Body of pancreas (tissue), 4 donors: ENCODE data around the gene SDR39U1. TPM values are rescaled to one million over a fixed set of nuclear protein-coding genes. Genes with fewer than 3 reads are reported as not detected.

Source experiments
- ATAC-seq: fragments of 150-250 bp; one replicate; pipeline ENCODE4 v1.9.1; 2016
- DNase-seq, 4 donors: peaks; one replicate each; pipeline ENCODE4 v3.0.0-alpha.2; 2019
- H3K27ac ChIP-seq, 4 donors: fragments of 200-600 bp; sonication (generic); 1 replicate in 3 of 4; 2 replicates in 1 of 4; pipeline versions ENCODE4 v1.5.1 to v1.6.1; 2016 to 2019; ENCODE audit warnings: mild to moderate bottlenecking in 1 of 4, mixed read lengths in 1 of 4, moderate library complexity in 1 of 4
- H3K27me3 ChIP-seq, 2 donors: fragments of 200-600 bp; sonication (generic); one replicate each; pipeline ENCODE4 v1.6.0; 2016; ENCODE audit warnings: mild to moderate bottlenecking in 1 of 2
- H3K36me3 ChIP-seq, 2 donors: fragments of 200-600 bp; sonication (generic); replicated peaks in 1 of 2; 2 replicates each; pipeline ENCODE4 v1.5.1; 2016; ENCODE audit warnings: low read depth in 2 of 2; ENCODE audit not compliant: insufficient read depth in 1 of 2
- H3K4me1 ChIP-seq: fragments of 200-600 bp; sonication (generic); one replicate; pipeline ENCODE4 v1.6.0; 2016
- H3K4me3 ChIP-seq, 2 donors: fragments of 200-600 bp; sonication (generic); 1 replicate in 1 of 2; 2 replicates in 1 of 2; pipeline ENCODE4 v1.5.1; 2016 to 2019
- H3K9me3 ChIP-seq, 3 donors: fragments of 200-600 bp; sonication (generic); 1 replicate in 2 of 3; 2 replicates in 1 of 3; pipeline ENCODE4 v1.5.1; 2016
- POLR2A ChIP-seq, 3 donors: fragments of 450-650 bp; IDR thresholded peaks; one replicate each; pipeline ENCODE4 v1.6.1; 2016; ENCODE audit warnings: antibody characterized with exemption in 3 of 3, mild to moderate bottlenecking in 2 of 3
- WGBS, 2 donors: methylation state at CpG; one replicate each; pipeline ENCODE4 v1.1.5; 2017; 5-methylcytosine and 5-hydroxymethylcytosine counted together
- intact Hi-C: fragments of 100-400 bp; cut with DNase I; formaldehyde crosslinking; loops from one replicate; pipeline ENCODE4 v1.15.1; 2023
- total RNA-seq, 2 donors: library from RNA; depleted of rRNA; stranded (reverse); fragments of >200 nt; gene quantifications; one replicate each; pipeline ENCODE4 v1.1.0, GENCODE V29; 2016
- TF ChIP-seq, protein P1 (sequence below), 7 experiments: fragments of 450-650 bp in 4 of 7; fragments of 200-600 bp in 3 of 7; sonication (generic) in 3 of 7; IDR thresholded peaks; one replicate each; pipeline ENCODE4 v1.5.1; 2016 to 2019; ENCODE audit warnings: antibody characterized with exemption in 7 of 7

The SDR39U1 gene
- total RNA-seq, 2 donors from 2014 or later, result 34.8 to 63.6 TPM

DNA sequence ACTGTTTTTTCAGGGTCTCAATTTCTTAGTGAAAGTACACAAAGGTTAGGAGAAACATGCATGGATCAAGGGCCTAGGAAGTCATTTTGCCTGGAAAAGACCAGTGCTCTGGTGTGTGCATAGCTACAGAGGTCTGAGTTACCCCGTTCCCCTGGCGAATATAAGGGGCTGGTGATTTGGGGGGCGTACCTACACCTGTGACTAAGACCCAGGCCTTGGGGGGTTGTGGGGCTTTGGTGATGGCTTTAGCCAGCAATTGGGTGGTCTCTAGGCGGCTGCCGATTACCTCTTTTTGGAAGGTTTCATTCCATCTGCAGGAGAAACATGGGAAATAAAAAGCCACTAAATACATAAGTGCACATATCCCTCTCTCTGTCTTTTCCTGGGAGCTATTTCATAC lies 1.1 kb downstream of the SDR39U1 start:
- no peaks in the 10 kb centered on the region for H3K27me3 ChIP-seq
- TF ChIP-seq, protein P1, sequence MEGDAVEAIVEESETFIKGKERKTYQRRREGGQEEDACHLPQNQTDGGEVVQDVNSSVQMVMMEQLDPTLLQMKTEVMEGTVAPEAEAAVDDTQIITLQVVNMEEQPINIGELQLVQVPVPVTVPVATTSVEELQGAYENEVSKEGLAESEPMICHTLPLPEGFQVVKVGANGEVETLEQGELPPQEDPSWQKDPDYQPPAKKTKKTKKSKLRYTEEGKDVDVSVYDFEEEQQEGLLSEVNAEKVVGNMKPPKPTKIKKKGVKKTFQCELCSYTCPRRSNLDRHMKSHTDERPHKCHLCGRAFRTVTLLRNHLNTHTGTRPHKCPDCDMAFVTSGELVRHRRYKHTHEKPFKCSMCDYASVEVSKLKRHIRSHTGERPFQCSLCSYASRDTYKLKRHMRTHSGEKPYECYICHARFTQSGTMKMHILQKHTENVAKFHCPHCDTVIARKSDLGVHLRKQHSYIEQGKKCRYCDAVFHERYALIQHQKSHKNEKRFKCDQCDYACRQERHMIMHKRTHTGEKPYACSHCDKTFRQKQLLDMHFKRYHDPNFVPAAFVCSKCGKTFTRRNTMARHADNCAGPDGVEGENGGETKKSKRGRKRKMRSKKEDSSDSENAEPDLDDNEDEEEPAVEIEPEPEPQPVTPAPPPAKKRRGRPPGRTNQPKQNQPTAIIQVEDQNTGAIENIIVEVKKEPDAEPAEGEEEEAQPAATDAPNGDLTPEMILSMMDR (IDR thresholded peaks at IDR 0.05), result no peak
- no peak for TF ChIP-seq POLR2A (IDR thresholded peaks at IDR 0.05)
- WGBS, 2 donors, result 47 to 48% methylated on average over 5 of the region's 5 CpGs
- intact Hi-C loops, result no loop called here
- H3K4me3 ChIP-seq, result no peak overlapping the region
- H3K27ac ChIP-seq, result peak overlapping the region; percentile 95 to 99 (median 98)
- no peak for ATAC-seq
- H3K9me3 ChIP-seq, result no peaks in the 10 kb centered on the region
- no peak for DNase-seq
- peaks cover 37% of the 10 kb centered on the region for H3K4me1 ChIP-seq
- H3K36me3 ChIP-seq, result peaks cover 0 to 4% of the 10 kb centered on the region in 2 donors

DNA sequence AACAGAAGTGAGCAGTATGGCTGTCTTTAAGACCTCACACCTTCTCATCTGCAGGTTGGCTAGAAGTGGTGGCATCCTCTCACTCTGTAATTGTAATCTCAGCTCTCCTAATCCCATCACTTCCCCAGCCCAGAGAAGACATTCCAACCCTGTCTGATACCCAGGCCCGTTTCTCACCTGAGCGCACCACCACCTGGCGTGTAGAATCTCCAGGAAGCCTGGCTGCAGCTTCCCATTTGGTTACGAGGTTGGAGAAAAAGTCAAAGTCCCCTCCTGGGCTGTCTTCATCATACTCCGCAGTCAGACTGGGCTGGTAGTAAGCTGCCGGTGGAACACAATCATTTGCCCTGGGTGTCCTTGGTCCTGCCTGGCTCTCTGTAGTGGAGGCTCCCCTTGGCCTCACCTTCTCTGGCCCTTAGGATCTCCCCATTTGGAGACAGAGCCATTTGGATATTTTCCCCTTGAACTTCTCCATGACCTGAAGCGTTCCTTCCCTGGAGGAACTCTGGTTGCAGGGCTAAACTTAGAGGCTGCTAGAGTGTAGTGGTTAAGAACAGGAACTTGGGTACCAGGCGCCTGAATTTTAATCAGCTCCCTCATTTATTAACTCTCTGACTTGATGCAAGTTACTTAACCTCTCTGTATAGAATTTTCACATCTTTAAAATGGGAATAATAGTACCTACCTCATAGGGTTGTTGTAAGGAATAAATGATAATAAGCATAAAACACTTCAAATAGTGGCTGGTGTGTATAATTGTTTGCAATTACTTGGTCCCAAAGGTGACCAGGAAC lies 1.8 kb downstream of the SDR39U1 start:
- Histone ChIP-seq H3K27ac (peak overlapping the region in 1 of 4 donors; percentile 99), H3K4me1 (peaks cover 43% of the 10 kb centered on the region), H3K9me3 (no peaks in the 10 kb centered on the region), H3K4me3 (no peak overlapping the region), H3K27me3 (no peaks in the 10 kb centered on the region), H3K36me3 (peaks cover 0 to 4% of the 10 kb centered on the region in 2 donors)
- no peak for DNase-seq
- 63 to 69% methylated on average over 8 of the region's 8 CpGs for WGBS, 2 donors
- intact Hi-C loops, result no loop called here
- no peak for ATAC-seq
- no peak for TF ChIP-seq POLR2A (IDR thresholded peaks at IDR 0.05)
- TF ChIP-seq, protein P1 (IDR thresholded peaks at IDR 0.05), result no peak

DNA sequence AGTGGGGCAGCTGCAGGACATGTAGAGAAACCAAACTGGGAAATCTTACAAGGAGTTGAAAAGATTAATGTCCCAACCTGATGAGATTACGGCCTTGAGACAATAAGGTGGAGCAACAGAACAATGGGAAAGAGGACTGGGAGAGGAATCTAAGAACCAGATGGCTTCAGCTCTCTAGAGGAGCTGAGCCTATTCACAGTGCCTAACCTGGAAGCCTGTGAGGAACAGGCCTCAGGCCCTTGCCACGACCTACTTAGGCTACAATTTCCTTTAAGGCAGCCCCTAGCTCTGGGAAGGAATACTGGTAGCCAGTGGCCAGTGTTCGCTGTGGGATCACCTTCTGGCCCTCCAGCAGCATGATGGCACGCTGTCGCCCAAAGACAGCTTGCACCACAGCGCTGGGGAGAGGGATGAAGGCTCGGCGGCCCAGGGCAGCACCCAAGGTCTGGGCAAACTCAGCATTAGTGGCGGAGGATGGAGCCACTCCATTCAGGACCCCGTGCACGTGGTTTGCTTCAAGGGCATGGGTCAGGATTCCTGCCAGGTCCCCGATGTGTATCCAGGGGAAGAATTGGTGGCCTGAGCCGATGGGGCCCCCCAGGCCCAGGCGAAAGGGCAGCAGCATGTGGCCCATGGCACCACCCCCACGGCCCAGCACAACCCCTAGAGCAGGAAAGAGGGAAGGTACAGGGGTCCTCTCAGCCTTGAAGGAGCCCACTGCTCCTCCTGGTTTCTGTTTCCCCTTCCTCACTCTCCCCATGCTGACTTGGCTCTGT lies 2.6 kb downstream of the SDR39U1 start:
- intact Hi-C loops, result loop anchor here (10.0 kb wide), 1 partner anchor 105 kb away; the partner anchor contains the start of genes ADCY4 and RIPK3
- Histone ChIP-seq H3K36me3 (peaks cover 0 to 4% of the 10 kb centered on the region in 2 donors), H3K4me1 (peaks cover 43% of the 10 kb centered on the region), H3K4me3 (no peak overlapping the region), H3K9me3 (no peaks in the 10 kb centered on the region), H3K27ac (peak overlapping the region in 1 of 4 donors; percentile 25), H3K27me3 (no peaks in the 10 kb centered on the region)
- TF ChIP-seq, protein P1 (IDR thresholded peaks at IDR 0.05), result no peak
- no peak for TF ChIP-seq POLR2A (IDR thresholded peaks at IDR 0.05)
- ATAC-seq (no peak), DNase-seq (no peak)
- WGBS, 2 donors, result 52 to 62% methylated on average over 4 to 15 of the region's 15 CpGs

DNA sequence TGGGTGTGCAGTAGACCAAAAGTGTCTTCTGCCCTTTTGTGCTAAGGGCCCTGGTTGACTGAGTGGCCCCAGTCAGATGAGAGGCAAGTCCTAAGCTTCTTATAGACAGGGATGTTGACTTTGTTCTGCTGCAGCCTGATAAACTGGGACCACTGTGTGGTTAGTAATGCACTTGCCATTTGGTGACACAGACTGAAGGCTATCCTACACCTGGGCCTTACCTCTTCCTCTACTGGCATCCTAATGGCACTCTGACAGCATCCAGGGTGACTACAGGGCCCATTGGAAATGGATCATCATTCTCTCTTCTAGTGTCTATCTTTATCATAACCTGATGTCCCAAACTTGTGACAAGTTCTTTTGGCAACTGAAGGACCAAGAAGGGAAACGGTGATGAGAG lies 3.3 kb downstream of the SDR39U1 start:
- H3K4me3 ChIP-seq, result no peak overlapping the region
- no peak for ATAC-seq
- no peaks in the 10 kb centered on the region for H3K27me3 ChIP-seq
- H3K4me1 ChIP-seq, result peaks cover 43% of the 10 kb centered on the region
- H3K36me3 ChIP-seq, result peaks cover 0 to 3% of the 10 kb centered on the region in 2 donors
- no peak overlapping the region for H3K27ac ChIP-seq
- no peaks in the 10 kb centered on the region for H3K9me3 ChIP-seq
- DNase-seq, result no peak
- TF ChIP-seq, protein P1 (IDR thresholded peaks at IDR 0.05), result no peak
- TF ChIP-seq POLR2A (IDR thresholded peaks at IDR 0.05), result no peak
- 41 to 62% methylated on average over 1 of the region's 1 CpG for WGBS, 2 donors
- intact Hi-C loops, result loop anchor here (10.0 kb wide), 1 partner anchor 104 kb away; the partner anchor contains the start of genes ADCY4 and RIPK3
